NT2/D1 (cell line): Measurements from ENCODE around the gene COG2.

ENCODE experiments used
- SUZ12 ChIP-seq: IDR thresholded peaks from 2 replicates; pipeline ENCODE4 v1.6.1; 2011; ENCODE audit not compliant: insufficient read length, insufficient read depth; ENCODE audit errors: extremely low read depth
- YY1 ChIP-seq: IDR thresholded peaks from 2 replicates; pipeline ENCODE4 v1.6.1; 2011; ENCODE audit not compliant: insufficient read length, insufficient read depth
- ZNF274 ChIP-seq: IDR thresholded peaks from 2 replicates; pipeline ENCODE4 v1.6.1; 2011; ENCODE audit warnings: mild to moderate bottlenecking, low read depth, low read length

GRCh38 chr1:230643908-230644307, 1.6 kb downstream of the COG2 start:
- TF ChIP-seq ZNF274 (no peak), SUZ12 (no peak), YY1 (no peak)
